ENCODE measurements around the gene GABRG3.

GABRG3 gene

DNA sequence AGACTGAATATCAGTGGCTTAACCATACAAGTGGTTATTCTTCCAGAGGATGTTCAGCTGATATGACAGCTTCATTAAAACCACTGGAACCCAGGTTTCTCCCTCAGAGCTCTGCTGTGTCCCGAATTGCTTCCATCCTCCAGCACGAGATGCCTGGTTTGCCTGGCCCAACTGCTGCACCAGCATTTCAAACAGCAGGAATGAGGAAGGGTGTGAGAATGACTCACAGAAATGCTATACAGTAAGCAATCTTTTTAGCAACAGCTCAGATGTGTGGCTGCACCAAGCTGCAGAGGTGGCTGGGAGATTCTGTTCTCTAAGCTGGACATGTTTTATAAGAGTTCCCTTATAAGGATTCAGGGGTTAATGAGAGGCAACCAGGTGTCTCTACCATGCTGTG lies 271.0 kb downstream of the GABRG3 start:
- H2AFZ ChIP-seq (ENCODE audit: low read depth, low read length, severe bottlenecking) = no peak overlapping the region
- H3K9ac ChIP-seq (ENCODE audit: low read length) = no peak overlapping the region
- no peaks in the 10 kb centered on the region for H3K9me2 ChIP-seq (replicated peaks; ENCODE audit: insufficient read depth, low read length)
- no peak for TF ChIP-seq EZH2phosphoT487 (conservative IDR thresholded peaks at IDR 0.05; ENCODE audit: low read length)
- no peak for TF ChIP-seq CTCF (IDR thresholded peaks at IDR 0.05; ENCODE audit: insufficient read depth, low read length, poor library complexity, severe bottlenecking)
- no peaks in the 10 kb centered on the region for H4K20me1 ChIP-seq (ENCODE audit: low read depth, low read length)
- no peaks in the 10 kb centered on the region for H3K27me3 ChIP-seq (ENCODE audit: low read length)
- H3K4me2 ChIP-seq (ENCODE audit: low read depth, low read length, poor library complexity, severe bottlenecking) = no peak overlapping the region
- no peaks in the 10 kb centered on the region for H3K79me2 ChIP-seq (ENCODE audit: insufficient read depth, low read length)
- H3K36me3 ChIP-seq (ENCODE audit: low read length) = no peaks in the 10 kb centered on the region
- no peak overlapping the region for H3K4me3 ChIP-seq (ENCODE audit: insufficient read depth, low read length, poor library complexity, severe bottlenecking)
- no peaks in the 10 kb centered on the region for H3F3A ChIP-seq (ENCODE audit: insufficient read depth)
- H3K27ac ChIP-seq (ENCODE audit: low read depth, low read length) = no peak overlapping the region
- H3K9me3 ChIP-seq (ENCODE audit: insufficient read depth, low read length) = no peaks in the 10 kb centered on the region

GRCh38 chr15:27244047-27244446 lies 273.1 kb downstream of the GABRG3 start:
- Histone ChIP-seq H3K9me2 (replicated peaks; ENCODE audit: insufficient read depth, low read length) (no peaks in the 10 kb centered on the region), H3K9ac (ENCODE audit: low read length) (no peak overlapping the region), H3K9me3 (ENCODE audit: insufficient read depth, low read length) (no peaks in the 10 kb centered on the region), H3K36me3 (ENCODE audit: low read length) (no peaks in the 10 kb centered on the region), H3K4me2 (ENCODE audit: low read depth, low read length, poor library complexity, severe bottlenecking) (no peak overlapping the region), H3K4me3 (ENCODE audit: insufficient read depth, low read length, poor library complexity, severe bottlenecking) (no peak overlapping the region), H2AFZ (ENCODE audit: low read depth, low read length, severe bottlenecking) (no peak overlapping the region), H3K27me3 (ENCODE audit: low read length) (no peaks in the 10 kb centered on the region), H4K20me1 (ENCODE audit: low read depth, low read length) (no peaks in the 10 kb centered on the region), H3K27ac (ENCODE audit: low read depth, low read length) (no peak overlapping the region), H3F3A (ENCODE audit: insufficient read depth) (no peaks in the 10 kb centered on the region), H3K79me2 (ENCODE audit: insufficient read depth, low read length) (no peaks in the 10 kb centered on the region)
- no peak for TF ChIP-seq EZH2phosphoT487 (conservative IDR thresholded peaks at IDR 0.05; ENCODE audit: low read length)
- TF ChIP-seq CTCF (IDR thresholded peaks at IDR 0.05; ENCODE audit: insufficient read depth, low read length, poor library complexity, severe bottlenecking) = no peak

DNA sequence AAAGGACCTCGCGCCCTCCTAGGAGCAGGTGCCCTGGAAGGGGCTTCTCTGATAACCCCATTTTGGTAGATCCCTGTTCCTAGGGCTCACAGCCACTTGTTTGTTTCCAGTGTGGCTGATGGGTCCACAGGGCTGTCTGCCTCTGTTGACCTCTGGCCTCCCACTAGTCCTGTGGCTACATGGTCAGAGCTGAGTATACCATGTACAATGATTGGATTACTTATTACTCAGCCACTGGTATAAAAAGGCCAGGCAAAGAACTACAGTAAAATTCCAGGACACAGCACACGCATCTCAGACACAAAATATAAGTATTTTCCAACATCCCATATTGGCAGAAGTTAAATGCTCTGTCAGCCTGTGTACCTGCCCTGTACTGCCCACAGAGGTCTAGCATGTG lies 277.3 kb downstream of the GABRG3 start:
- TF ChIP-seq CTCF (IDR thresholded peaks at IDR 0.05; ENCODE audit: insufficient read depth, low read length, poor library complexity, severe bottlenecking) (no peak), EZH2phosphoT487 (conservative IDR thresholded peaks at IDR 0.05; ENCODE audit: low read length) (no peak)
- no peak overlapping the region for H3K4me2 ChIP-seq (ENCODE audit: low read depth, low read length, poor library complexity, severe bottlenecking)
- no peaks in the 10 kb centered on the region for H3K27me3 ChIP-seq (ENCODE audit: low read length)
- no peaks in the 10 kb centered on the region for H3K9me2 ChIP-seq (replicated peaks; ENCODE audit: insufficient read depth, low read length)
- H3K9ac ChIP-seq (ENCODE audit: low read length) = no peak overlapping the region
- no peaks in the 10 kb centered on the region for H3K36me3 ChIP-seq (ENCODE audit: low read length)
- no peaks in the 10 kb centered on the region for H3K9me3 ChIP-seq (ENCODE audit: insufficient read depth, low read length)
- no peak overlapping the region for H2AFZ ChIP-seq (ENCODE audit: low read depth, low read length, severe bottlenecking)
- H3K79me2 ChIP-seq (ENCODE audit: insufficient read depth, low read length) = no peaks in the 10 kb centered on the region
- H4K20me1 ChIP-seq (ENCODE audit: low read depth, low read length) = no peaks in the 10 kb centered on the region
- H3K27ac ChIP-seq (ENCODE audit: low read depth, low read length) = no peak overlapping the region
- H3F3A ChIP-seq (ENCODE audit: insufficient read depth) = no peaks in the 10 kb centered on the region
- H3K4me3 ChIP-seq (ENCODE audit: insufficient read depth, low read length, poor library complexity, severe bottlenecking) = no peak overlapping the region
